ENCODE data around the gene SNRNP35.
"Not testable (repeated sequence)": the region's sequence is repeated elsewhere in the genome, so short reads cannot be mapped to it uniquely, and the experiment has no call there.

SNRNP35 gene

GRCh38 chr12:123457980-123458779, at the start of gene SNRNP35:
TSS of gene SNRNP35 (plus strand) at chr12:123458139. CDS start at chr12:123465541, 7,402 bp downstream.
- peak within 1 kb of the TSS; percentile 94 for H3K4me3 ChIP-seq (ENCODE audit: low read depth, low read length)
- no peaks in the 10 kb centered on the region for H3K27me3 ChIP-seq (ENCODE audit: control insufficient read depth, insufficient read depth, low read length)
- H3K27ac ChIP-seq (ENCODE audit: low read depth, low read length), result peak within 1 kb of the TSS; percentile 99
- H3K36me3 ChIP-seq (ENCODE audit: control insufficient read depth, insufficient read depth, low read length), result no peaks in the 10 kb centered on the region
- H3K9ac ChIP-seq (ENCODE audit: low read depth, low read length), result peak within 1 kb of the TSS; percentile 99
- H3K4me1 ChIP-seq (ENCODE audit: control insufficient read depth, insufficient read depth, low read length), result no peaks in the 10 kb centered on the region
- no peaks in the 10 kb centered on the region for H3K9me3 ChIP-seq (ENCODE audit: control insufficient read depth, insufficient read depth, low read length)

GRCh38 chr12:123408619-123409018, 49.3 kb upstream of the SNRNP35 start:
- not testable (repeated sequence) for H3K9me3 ChIP-seq (ENCODE audit: control insufficient read depth, insufficient read depth, low read length); H3K4me3 ChIP-seq (ENCODE audit: low read depth, low read length); H3K27ac ChIP-seq (ENCODE audit: low read depth, low read length); H3K9ac ChIP-seq (ENCODE audit: low read depth, low read length); H3K4me1 ChIP-seq (ENCODE audit: control insufficient read depth, insufficient read depth, low read length); H3K27me3 ChIP-seq (ENCODE audit: control insufficient read depth, insufficient read depth, low read length)
- peaks cover 39% of the 10 kb centered on the region for H3K36me3 ChIP-seq (ENCODE audit: control insufficient read depth, insufficient read depth, low read length)

- not testable (repeated sequence) for H3K27ac ChIP-seq (ENCODE audit: low read depth, low read length); H3K27me3 ChIP-seq (ENCODE audit: control insufficient read depth, insufficient read depth, low read length); H3K9ac ChIP-seq (ENCODE audit: low read depth, low read length); H3K4me3 ChIP-seq (ENCODE audit: low read depth, low read length); H3K9me3 ChIP-seq (ENCODE audit: control insufficient read depth, insufficient read depth, low read length); H3K4me1 ChIP-seq (ENCODE audit: control insufficient read depth, insufficient read depth, low read length)
- peaks cover 31% of the 10 kb centered on the region for H3K36me3 ChIP-seq (ENCODE audit: control insufficient read depth, insufficient read depth, low read length)
Measured at GRCh38 chr12:123409284-123410040, 48.5 kb upstream of the SNRNP35 start.

GRCh38 chr12:123410041-123410412, 47.9 kb upstream of the SNRNP35 start:
- Histone ChIP-seq H3K9ac (ENCODE audit: low read depth, low read length) (no peak overlapping the region), H3K4me3 (ENCODE audit: low read depth, low read length) (no peak overlapping the region), H3K36me3 (ENCODE audit: control insufficient read depth, insufficient read depth, low read length) (peaks cover 25% of the 10 kb centered on the region)

GRCh38 chr12:123421314-123421713, 36.6 kb upstream of the SNRNP35 start:
- Histone ChIP-seq H3K9me3 (ENCODE audit: control insufficient read depth, insufficient read depth, low read length) (no peaks in the 10 kb centered on the region), H3K27me3 (ENCODE audit: control insufficient read depth, insufficient read depth, low read length) (no peaks in the 10 kb centered on the region), H3K9ac (ENCODE audit: low read depth, low read length) (no peak overlapping the region), H3K4me1 (ENCODE audit: control insufficient read depth, insufficient read depth, low read length) (no peaks in the 10 kb centered on the region), H3K36me3 (ENCODE audit: control insufficient read depth, insufficient read depth, low read length) (no peaks in the 10 kb centered on the region), H3K4me3 (ENCODE audit: low read depth, low read length) (no peak overlapping the region), H3K27ac (ENCODE audit: low read depth, low read length) (no peak overlapping the region)

More at GRCh38 chr12:123410041-123410412, 47.9 kb upstream of the SNRNP35 start:
- Histone ChIP-seq H3K4me1 (ENCODE audit: control insufficient read depth, insufficient read depth, low read length) (no peaks in the 10 kb centered on the region), H3K27ac (ENCODE audit: low read depth, low read length) (no peak overlapping the region), H3K27me3 (ENCODE audit: control insufficient read depth, insufficient read depth, low read length) (no peaks in the 10 kb centered on the region), H3K9me3 (ENCODE audit: control insufficient read depth, insufficient read depth, low read length) (no peaks in the 10 kb centered on the region)

GRCh38 chr12:123427036-123427769, 30.7 kb upstream of the SNRNP35 start:
- Histone ChIP-seq H3K9ac (ENCODE audit: low read depth, low read length) (no peak overlapping the region), H3K4me3 (ENCODE audit: low read depth, low read length) (no peak overlapping the region), H3K4me1 (ENCODE audit: control insufficient read depth, insufficient read depth, low read length) (no peaks in the 10 kb centered on the region), H3K9me3 (ENCODE audit: control insufficient read depth, insufficient read depth, low read length) (no peaks in the 10 kb centered on the region), H3K27ac (ENCODE audit: low read depth, low read length) (no peak overlapping the region), H3K36me3 (ENCODE audit: control insufficient read depth, insufficient read depth, low read length) (peaks cover 3% of the 10 kb centered on the region; the same call in 1 of the 2 replicates), H3K27me3 (ENCODE audit: control insufficient read depth, insufficient read depth, low read length) (no peaks in the 10 kb centered on the region)

GRCh38 chr12:123428591-123428990, 29.3 kb upstream of the SNRNP35 start:
- H3K4me1 ChIP-seq (ENCODE audit: control insufficient read depth, insufficient read depth, low read length), result no peaks in the 10 kb centered on the region
- no peak overlapping the region for H3K4me3 ChIP-seq (ENCODE audit: low read depth, low read length)
- H3K9me3 ChIP-seq (ENCODE audit: control insufficient read depth, insufficient read depth, low read length), result no peaks in the 10 kb centered on the region
- H3K9ac ChIP-seq (ENCODE audit: low read depth, low read length), result no peak overlapping the region
- H3K27ac ChIP-seq (ENCODE audit: low read depth, low read length), result no peak overlapping the region
- peaks cover 3% of the 10 kb centered on the region; the same call in 1 of the 2 replicates for H3K36me3 ChIP-seq (ENCODE audit: control insufficient read depth, insufficient read depth, low read length)
- H3K27me3 ChIP-seq (ENCODE audit: control insufficient read depth, insufficient read depth, low read length), result no peaks in the 10 kb centered on the region

GRCh38 chr12:123429101-123429500, 28.8 kb upstream of the SNRNP35 start:
- not testable (repeated sequence) for H3K27me3 ChIP-seq (ENCODE audit: control insufficient read depth, insufficient read depth, low read length); H3K4me1 ChIP-seq (ENCODE audit: control insufficient read depth, insufficient read depth, low read length); H3K4me3 ChIP-seq (ENCODE audit: low read depth, low read length); H3K36me3 ChIP-seq (ENCODE audit: control insufficient read depth, insufficient read depth, low read length); H3K9ac ChIP-seq (ENCODE audit: low read depth, low read length); H3K27ac ChIP-seq (ENCODE audit: low read depth, low read length); H3K9me3 ChIP-seq (ENCODE audit: control insufficient read depth, insufficient read depth, low read length)

GRCh38 chr12:123431951-123432817, 25.8 kb upstream of the SNRNP35 start:
- not testable (repeated sequence) for H3K27ac ChIP-seq (ENCODE audit: low read depth, low read length); H3K9ac ChIP-seq (ENCODE audit: low read depth, low read length); H3K4me1 ChIP-seq (ENCODE audit: control insufficient read depth, insufficient read depth, low read length); H3K36me3 ChIP-seq (ENCODE audit: control insufficient read depth, insufficient read depth, low read length); H3K4me3 ChIP-seq (ENCODE audit: low read depth, low read length); H3K9me3 ChIP-seq (ENCODE audit: control insufficient read depth, insufficient read depth, low read length)
- H3K27me3 ChIP-seq (ENCODE audit: control insufficient read depth, insufficient read depth, low read length), result peaks cover 17% of the 10 kb centered on the region

- H3K9ac ChIP-seq (ENCODE audit: low read depth, low read length), result no peak overlapping the region
- H3K4me1 ChIP-seq (ENCODE audit: control insufficient read depth, insufficient read depth, low read length), result no peaks in the 10 kb centered on the region
Measured at GRCh38 chr12:123433615-123434014, 24.3 kb upstream of the SNRNP35 start.

More at GRCh38 chr12:123433615-123434014, 24.3 kb upstream of the SNRNP35 start:
- H3K27me3 ChIP-seq (ENCODE audit: control insufficient read depth, insufficient read depth, low read length), result peaks cover 24% of the 10 kb centered on the region
- H3K9me3 ChIP-seq (ENCODE audit: control insufficient read depth, insufficient read depth, low read length), result no peaks in the 10 kb centered on the region
- no peak overlapping the region for H3K4me3 ChIP-seq (ENCODE audit: low read depth, low read length)
- peaks cover under 1% of the 10 kb centered on the region; the same call in 1 of the 2 replicates for H3K36me3 ChIP-seq (ENCODE audit: control insufficient read depth, insufficient read depth, low read length)
- H3K27ac ChIP-seq (ENCODE audit: low read depth, low read length), result no peak overlapping the region
